Stimulated activated CD4-positive, alpha-beta T cell treated with anti-CD3 and anti-CD28 coated beads, Interleukin-12 subunit alpha, Interleukin-12 subunit beta, amount 100 ng/mL, for 4 hours (primary cell): ENCODE measurements around the gene CRLF2.
"Not testable (repeated sequence)": the region's sequence is repeated elsewhere in the genome, so short reads cannot be mapped to it uniquely, and the experiment has no call there.

Experiments
- DNase-seq: peaks from one replicate; pipeline ENCODE4 v3.0.0-alpha.2; 2020

The CRLF2 gene

GRCh38 chrX:1165535-1166196 lies 46.8 kb downstream of the CRLF2 start:
- DNase-seq = no peak

DNA sequence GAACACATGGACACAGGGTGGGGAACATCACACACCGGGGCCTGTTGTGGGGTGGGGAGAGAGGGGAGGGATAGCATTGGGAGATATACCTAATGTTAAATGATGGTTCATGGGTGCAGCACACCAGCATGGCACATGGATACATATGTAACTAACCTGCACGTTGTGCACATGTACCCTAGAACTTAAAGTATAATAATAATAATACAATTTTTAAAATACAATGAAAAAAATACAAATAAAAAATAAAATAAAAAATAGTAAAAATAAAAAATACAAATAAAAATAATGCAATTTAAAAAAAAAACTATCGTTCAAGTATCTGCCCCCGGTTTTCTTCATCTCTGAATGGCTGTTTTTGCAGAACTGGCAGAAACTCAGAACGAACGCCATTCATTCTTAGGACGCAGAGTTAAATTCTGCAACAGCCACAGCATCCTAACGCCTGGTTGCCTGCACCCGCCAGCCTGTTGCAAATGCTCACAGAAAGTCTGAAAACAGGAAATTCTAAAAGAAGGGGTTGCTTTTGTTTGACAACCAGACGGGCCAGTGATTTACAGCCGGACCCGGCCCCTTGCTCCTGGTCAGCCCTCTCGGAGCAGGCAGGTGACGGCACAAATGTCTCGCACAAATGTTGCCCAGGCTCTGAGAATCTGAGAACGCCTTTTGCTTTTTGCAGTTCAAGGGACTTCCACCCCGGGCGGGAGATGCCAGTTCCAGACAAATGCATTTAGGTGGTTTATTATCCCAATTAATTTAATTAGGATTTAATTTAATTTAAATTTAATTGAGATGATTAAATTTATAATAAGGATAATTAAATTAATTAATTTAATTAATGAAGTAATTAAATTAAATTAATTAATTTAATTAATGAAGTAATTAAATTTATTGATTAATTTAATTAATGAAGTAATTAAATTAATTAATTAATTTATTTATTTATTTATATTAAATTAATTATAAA lies 47.8 kb downstream of the CRLF2 start:
- no peak for DNase-seq

DNA sequence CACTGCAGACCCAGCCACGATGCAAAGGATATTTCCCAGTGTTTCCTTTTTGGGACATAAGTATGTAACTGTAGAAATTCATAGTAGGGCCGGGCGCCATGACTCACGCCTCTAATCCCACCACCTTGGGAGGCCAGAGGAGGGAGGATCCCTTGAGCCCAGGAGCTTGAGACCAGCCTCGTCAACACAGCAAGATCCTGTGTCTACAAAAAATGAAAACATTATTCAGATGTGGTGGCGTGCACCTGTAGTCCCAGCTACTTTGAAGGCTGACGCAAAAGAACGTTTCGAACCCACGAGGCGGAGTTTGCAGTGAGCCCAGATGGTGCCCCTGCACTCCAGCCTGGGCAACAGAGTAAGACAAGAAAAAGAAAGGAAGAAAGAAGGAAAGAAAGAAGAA lies 49.2 kb downstream of the CRLF2 start:
- no peak for DNase-seq

DNA sequence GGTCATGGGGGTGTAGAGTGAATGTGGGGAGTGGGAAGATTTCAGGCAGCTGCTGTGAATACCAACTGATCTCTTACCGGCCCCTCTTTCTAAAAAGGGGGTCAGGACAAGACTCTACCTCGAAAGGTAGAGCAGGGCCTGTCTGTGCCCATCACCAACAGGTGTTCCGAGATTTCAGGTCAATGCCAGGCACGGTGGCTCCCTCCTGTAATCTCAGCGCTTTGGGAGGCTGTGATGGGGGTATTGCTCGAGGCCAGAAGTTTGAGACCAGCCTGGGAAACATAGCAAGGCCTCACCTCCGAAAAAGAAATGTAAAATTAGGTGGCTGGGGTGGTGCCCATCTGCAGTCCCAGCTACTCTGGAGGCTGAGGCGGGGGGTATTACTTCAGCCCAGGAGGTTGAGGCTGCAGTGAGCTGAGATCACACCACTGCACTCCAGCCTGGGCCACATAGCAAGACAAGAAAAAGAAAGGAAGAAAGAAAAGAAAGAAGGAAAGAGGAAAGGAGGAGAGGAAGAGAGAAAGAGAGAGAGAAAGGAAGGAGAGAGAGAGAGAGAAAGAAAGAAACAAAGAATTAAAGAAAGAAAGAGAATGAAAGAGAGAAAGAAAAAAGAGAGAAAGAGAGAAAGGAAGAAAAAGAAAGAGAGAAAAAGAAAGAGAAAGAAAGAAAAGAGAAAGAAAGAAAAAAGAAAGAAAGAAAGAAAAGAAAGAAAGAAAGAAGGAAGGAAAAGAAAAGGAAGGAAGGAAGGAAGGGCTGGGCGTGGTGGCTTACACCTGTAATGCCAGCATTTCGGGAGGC lies 50.1 kb downstream of the CRLF2 start:
- no peak for DNase-seq

- DNase-seq = no peak
These were observed 52.9 kb downstream of the CRLF2 start for GRCh38 chrX:1159548-1159947.

DNA sequence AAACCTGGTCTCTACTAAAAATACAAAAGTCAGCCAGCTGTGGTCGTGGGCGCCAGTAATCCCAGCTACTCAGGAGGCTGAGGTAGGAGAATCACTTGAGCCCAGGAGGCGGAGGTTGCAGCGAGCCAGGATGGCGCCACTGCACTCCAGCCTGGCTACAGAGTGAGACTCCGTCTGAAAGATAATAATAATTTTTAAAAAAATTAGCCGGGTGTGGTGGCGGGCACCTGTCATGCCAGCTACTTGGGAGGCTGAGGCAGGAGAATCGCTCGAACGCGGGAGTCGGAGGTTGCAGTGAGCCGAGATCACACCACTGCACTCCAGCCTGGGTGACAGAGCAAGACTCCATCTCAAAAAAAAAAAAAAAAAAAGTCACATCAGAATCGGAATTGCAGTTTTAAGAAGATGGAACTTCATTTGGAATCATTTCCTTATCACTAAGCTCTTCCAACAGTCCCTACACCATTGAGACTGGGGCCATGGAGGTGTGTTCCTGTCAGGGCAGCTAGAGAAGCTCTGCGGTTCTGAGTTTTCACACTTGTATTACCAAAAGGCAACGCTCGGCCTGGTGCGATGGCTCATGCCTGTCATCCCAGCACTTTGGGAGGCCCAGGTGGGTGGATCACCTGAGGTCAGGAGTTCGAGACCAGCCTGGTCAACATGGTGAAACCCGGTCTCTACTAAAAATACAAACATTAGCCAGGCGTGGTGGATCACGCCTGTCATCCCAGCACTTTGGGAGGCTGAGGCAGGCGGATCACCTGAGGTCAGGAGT lies 55.6 kb downstream of the CRLF2 start:
- not testable (repeated sequence) for DNase-seq

GRCh38 chrX:1153940-1154339 lies 58.5 kb downstream of the CRLF2 start:
- DNase-seq = no peak

- DNase-seq = no peak
These were observed 60.4 kb downstream of the CRLF2 start for GRCh38 chrX:1152090-1152489.

DNA sequence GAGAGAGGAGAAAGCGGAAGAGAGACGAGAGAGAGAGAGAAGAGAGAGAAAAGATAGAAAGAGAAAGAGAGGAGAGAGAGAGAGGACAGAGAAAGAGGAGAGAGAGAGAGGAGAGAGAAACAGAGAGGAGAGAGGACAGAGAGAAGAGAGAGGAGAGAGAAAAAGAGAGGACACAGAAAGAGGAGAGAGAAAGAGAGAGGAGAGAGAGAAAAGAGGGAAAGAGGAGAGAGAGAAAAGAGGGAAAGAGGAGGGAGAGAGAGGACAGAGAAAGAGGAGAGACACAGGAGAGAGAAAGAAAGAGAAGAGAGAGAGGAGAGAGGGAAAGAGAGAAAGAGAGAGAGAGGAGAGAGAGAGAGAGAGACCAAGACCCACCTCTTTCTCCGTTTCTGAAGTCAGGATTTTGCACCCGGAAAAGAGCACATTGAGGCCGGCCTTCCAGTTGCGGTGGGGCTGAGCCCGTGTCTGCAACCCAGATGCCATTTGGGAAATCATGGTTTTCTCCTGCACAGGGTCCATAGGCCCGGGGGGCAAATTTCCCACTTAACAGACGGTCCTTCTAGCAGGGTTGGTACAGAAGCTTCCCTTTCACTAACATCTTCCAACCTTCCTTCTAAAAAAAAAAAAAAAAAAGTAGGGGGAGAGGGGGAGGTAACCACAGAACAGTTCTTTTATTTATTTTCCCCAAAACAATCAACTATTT lies 60.9 kb downstream of the CRLF2 start:
- DNase-seq = no peak

DNA sequence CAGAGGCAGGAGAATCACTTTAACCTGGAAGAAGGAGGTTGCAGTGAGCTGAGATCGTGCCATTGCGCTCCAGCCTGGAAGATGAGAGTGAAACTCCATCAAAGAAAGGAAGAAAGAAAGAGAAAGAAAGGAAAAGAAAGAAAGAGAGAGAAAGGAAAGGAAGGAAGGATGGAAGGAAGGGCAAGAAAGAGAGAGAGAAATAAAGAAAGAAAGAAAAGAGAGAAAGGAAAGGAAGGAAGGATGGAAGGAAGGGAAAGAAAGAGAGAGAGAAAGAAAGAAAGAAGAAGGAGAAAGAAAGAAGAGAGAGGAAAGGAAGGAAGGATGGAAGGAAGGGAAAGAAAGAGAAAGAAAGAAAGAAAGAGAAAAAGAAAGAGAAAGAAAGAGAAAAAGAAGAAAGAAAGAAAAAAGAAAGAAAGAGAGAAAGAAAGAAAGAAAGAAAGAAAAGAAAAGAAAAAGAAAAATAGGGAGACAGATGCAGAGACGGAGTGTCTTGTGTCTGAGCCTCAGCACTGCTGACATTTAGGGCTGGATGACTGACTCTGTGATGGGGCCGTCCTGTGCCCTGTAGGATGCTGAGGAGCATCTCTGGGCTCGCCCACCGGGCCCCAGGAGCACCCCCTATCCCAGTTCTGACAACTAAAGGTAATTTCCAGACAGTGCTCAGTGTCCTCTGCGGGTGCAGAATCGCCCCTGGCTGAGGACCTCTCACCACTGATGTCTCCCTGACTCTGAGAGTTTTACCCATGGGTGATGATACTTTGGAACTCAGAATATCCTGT lies 61.7 kb downstream of the CRLF2 start:
- no peak for DNase-seq

GRCh38 chrX:1147611-1148515 lies 64.6 kb downstream of the CRLF2 start:
- no peak for DNase-seq

DNA sequence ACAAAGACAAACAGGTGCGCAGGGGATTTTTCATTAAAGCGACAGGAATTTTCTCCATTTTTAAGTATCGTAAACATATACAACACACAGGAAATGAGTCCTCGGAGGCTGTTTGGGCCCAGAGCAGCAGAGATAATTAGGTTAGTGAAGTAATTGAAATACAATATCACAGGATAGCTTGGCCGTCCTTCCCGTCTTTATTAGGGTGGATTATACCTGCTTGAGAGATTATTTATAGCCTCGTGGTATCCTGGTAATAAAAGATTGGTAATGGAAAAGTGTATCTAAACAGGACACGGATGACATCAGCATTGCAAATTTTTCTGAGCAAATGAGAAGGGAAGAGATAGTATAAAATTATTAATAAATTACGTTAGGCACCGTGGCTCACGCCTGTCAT lies 68.2 kb downstream of the CRLF2 start:
- DNase-seq = no peak
